ENCODE measurements around the gene TIGD1. TPM values are rescaled to one million over a fixed set of nuclear protein-coding genes. Genes with fewer than 3 reads are reported as not detected.

The TIGD1 gene
- total RNA-seq, 3 donors from 2014 or later = 10.5 to 11.7 (median 11.5) TPM

DNA sequence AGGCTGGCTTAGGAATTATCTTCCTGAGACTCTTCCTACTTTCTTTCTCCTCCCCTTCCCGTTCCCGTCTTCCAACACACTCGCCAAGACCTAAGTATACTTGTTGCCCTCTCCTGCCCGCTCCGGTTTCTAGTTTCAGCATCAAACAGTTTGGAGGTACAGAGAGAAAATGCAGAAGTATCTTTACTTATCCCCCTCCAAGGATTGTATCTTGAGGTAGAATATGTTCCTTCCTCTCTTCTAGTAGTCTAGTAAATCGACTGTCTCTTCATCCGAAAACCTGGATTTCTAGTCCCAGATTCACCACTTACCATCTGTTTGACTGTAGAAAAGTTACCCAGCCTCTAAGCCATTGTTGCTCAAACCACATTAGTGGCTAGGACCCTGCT lies 887 bp upstream of the TIGD1 start:
- ATAC-seq = no peak
- DNase-seq = no peak
- Mint-ChIP-seq H3K36me3 (ENCODE audit: insufficient read depth) (peaks cover 36% of the 10 kb centered on the region), H3K27me3 (ENCODE audit: low read depth) (no peaks in the 10 kb centered on the region), H3K4me3 (peak overlapping the region; percentile 99), H3K9me3 (peaks cover 5% of the 10 kb centered on the region), H3K4me1 (ENCODE audit: low read depth) (peaks cover 77% of the 10 kb centered on the region)

DNA sequence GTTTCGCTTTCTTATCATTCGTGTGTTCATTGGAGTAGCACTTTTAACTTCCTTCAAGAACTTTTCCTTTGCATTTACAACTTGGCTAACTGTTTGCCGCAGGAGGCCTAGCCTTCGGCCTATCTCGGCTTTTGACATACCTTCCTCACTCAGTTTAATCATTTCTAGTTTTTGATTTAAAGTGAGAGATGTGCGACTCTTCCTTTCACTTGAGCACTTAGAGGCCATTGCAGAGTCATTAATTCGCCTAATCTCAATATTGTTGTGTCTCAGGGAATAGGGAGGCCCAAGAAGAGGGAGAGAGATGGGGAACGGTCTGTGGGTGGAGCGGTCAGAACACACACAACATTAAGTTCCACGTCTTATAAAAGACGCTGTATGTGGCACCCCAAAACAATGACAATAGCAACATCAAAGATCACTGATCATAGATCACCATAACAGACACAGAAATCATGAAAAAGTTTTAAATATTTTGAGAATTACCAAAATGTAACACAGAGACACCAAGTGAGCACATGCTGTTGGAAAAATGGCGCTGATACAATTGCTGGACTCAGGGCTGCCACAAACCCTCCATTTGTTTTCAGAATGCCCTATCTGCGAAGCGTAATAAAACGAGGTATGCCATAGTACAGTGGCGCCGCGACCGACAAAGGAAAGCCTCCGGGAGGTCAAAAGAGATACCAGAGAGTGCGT lies 553 bp downstream of the TIGD1 start:
- DNase-seq (no peak), ATAC-seq (peak; percentile 4 to 8)
- H3K9me3 Mint-ChIP-seq = peaks cover 5% of the 10 kb centered on the region

DNA sequence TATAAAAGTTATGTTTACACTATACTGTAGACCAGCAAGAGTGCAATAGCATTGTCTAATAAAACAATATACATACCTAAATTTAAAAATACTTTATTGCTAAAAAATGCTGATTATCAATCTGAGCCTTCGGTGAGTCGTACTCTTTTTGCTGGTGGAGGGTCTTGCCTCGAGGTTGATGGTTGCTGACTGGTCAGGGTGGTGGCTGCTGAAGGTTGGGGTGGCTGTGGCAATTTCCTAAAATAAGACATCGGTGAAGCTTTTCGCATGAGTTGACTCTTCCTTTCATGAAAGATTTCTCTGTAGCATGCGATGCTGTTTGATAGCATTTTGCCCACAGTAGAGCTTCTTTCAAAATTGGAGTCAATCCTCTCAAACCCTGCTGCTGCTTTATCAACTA lies 2.4 kb downstream of the TIGD1 start:
- Mint-ChIP-seq H3K4me1 (ENCODE audit: low read depth) (peaks cover 54% of the 10 kb centered on the region), H3K4me3 (no peak overlapping the region), H3K9me3 (peaks cover 5% of the 10 kb centered on the region), H3K36me3 (ENCODE audit: insufficient read depth) (peaks cover 22% of the 10 kb centered on the region), H3K27me3 (ENCODE audit: low read depth) (no peaks in the 10 kb centered on the region)
- DNase-seq (no peak), ATAC-seq (no peak)

More for the DNA sequence above, 553 bp downstream of the TIGD1 start:
- Mint-ChIP-seq H3K4me1 (ENCODE audit: low read depth) (peaks cover 68% of the 10 kb centered on the region), H3K36me3 (ENCODE audit: insufficient read depth) (peaks cover 31% of the 10 kb centered on the region), H3K27me3 (ENCODE audit: low read depth) (no peaks in the 10 kb centered on the region), H3K4me3 (peak overlapping the region; percentile 99)

DNA sequence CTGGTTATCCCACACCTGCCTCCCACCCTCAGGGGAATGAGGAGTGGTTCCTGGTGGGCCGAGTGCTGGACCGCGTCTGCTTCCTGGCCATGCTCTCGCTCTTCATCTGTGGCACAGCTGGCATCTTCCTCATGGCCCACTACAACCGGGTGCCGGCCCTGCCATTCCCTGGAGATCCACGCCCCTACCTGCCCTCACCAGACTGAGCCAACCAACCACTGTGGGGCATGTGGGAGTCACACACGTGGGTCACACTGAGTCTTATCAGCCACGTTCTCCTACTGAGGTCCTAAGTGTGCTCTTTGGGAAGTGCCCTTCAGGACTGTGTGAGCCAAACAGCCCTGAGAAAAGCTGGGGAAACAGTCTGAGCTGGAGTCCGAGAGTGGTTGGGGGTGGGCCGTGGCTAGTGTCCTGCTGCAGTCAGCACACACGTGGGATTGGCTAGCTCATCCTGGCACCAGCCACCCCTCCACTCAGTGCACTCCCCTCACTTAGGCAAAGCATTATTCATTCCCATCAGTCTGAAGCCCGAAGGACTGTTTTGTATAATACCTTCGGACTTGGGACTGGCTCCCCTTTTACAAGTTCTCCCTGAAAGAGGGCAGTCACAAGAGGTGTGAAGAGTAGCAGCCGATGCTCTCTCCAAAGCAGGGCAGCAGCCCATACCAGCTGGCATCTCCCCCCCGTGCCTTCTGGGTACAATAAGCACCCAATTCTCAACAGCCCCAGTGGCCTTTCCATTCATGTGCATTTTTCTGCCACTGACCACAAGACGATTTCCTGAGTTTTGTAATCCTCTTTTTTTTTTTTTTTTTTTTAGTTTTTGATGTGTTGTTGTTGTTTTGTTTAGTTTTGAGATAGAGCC lies 4.6 kb downstream of the TIGD1 start:
- H3K27me3 Mint-ChIP-seq (ENCODE audit: low read depth) = no peaks in the 10 kb centered on the region
- peaks cover 16% of the 10 kb centered on the region for H3K36me3 Mint-ChIP-seq (ENCODE audit: insufficient read depth)
- no peak overlapping the region for H3K4me3 Mint-ChIP-seq
- peaks cover 5% of the 10 kb centered on the region for H3K9me3 Mint-ChIP-seq
- H3K4me1 Mint-ChIP-seq (ENCODE audit: low read depth) = peaks cover 37% of the 10 kb centered on the region
- DNase-seq (no peak), ATAC-seq (no peak)

DNA sequence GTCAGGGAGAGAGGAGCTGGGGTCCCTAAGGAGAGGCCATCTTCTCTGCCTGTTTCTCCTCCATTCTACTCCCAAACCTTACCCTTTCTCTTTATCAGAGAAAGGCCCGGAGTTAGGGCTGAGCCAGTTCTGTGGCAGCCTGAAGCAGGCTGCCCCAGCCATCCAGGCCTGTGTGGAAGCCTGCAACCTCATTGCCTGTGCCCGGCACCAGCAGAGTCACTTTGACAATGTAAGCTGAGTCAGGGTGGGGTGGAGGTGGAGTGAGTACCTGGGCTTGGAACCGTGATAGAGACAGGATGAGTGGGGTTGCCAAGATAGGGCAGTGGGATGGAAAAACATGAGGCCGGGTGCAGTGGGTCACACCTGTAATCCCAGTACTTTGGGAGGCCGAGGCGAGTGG lies 5.7 kb downstream of the TIGD1 start:
- ATAC-seq = no peak
- H3K36me3 Mint-ChIP-seq (ENCODE audit: insufficient read depth) = peaks cover 16% of the 10 kb centered on the region
- peaks cover 5% of the 10 kb centered on the region for H3K9me3 Mint-ChIP-seq
- peaks cover 34% of the 10 kb centered on the region for H3K4me1 Mint-ChIP-seq (ENCODE audit: low read depth)
- DNase-seq = no peak
- no peaks in the 10 kb centered on the region for H3K27me3 Mint-ChIP-seq (ENCODE audit: low read depth)
- H3K4me3 Mint-ChIP-seq = no peak overlapping the region

DNA sequence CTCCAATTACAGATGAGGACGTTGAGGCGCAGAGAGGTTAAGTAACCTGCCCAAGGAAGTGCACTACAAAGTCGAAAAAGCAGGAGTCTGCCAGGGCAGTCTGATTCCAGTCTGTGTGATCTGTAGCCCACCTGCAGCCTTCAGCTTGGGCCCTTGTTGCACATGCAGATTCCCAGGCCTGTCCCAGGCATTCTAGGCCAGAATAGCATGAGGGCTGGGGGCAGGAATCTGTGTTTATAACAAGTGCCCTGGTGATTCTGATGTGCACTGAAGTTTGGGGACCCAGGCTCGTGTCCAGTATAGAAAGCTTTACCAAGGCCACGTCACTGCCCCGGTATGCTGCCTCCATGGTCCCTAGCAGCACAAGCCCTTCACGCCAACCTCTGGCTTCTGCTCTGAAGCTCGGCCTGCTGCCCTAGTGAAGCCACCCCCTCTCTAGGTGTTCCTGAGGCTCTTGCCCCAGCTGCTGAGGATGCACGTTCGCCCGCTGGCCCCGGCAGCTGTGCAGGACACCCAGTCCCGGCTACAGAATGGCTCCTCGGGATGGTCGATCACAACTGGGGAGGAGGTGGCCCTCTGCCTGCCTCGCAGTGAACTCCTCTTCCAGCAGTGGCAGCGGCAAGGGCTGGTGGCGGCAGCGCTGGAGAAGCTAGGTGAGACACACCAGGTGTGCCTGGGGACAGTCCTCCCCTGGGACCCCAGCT lies 6.3 kb downstream of the TIGD1 start:
- no peak overlapping the region for H3K4me3 Mint-ChIP-seq
- H3K36me3 Mint-ChIP-seq (ENCODE audit: insufficient read depth) = peaks cover 16% of the 10 kb centered on the region
- no peaks in the 10 kb centered on the region for H3K27me3 Mint-ChIP-seq (ENCODE audit: low read depth)
- peaks cover 28% of the 10 kb centered on the region for H3K4me1 Mint-ChIP-seq (ENCODE audit: low read depth)
- H3K9me3 Mint-ChIP-seq = peaks cover 5% of the 10 kb centered on the region
- DNase-seq = no peak
- no peak for ATAC-seq

DNA sequence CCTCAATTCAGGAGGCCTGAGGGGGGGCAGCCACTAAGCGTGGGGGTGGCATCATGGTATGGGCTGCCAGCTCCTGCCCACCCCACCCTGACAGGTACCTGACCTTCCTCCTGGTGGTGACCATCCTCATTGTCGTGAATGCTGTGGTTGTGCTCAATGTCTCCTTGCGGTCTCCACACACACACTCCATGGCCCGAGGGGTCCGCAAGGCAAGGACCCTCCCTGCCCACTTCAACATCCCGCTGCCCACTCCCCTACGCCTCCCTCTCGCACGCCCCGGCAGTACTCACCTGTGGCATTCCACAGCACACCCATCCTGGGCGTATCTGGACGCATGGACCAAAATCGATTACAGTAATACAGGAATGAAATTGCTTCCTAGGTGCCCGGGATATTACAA lies 6.9 kb downstream of the TIGD1 start:
- peaks cover 22% of the 10 kb centered on the region for H3K4me1 Mint-ChIP-seq (ENCODE audit: low read depth)
- ATAC-seq (no peak), DNase-seq (no peak)
- H3K36me3 Mint-ChIP-seq (ENCODE audit: insufficient read depth) = peaks cover 10% of the 10 kb centered on the region
- no peak overlapping the region for H3K4me3 Mint-ChIP-seq
- no peaks in the 10 kb centered on the region for H3K27me3 Mint-ChIP-seq (ENCODE audit: low read depth)
- H3K9me3 Mint-ChIP-seq = peaks cover 1% of the 10 kb centered on the region

DNA sequence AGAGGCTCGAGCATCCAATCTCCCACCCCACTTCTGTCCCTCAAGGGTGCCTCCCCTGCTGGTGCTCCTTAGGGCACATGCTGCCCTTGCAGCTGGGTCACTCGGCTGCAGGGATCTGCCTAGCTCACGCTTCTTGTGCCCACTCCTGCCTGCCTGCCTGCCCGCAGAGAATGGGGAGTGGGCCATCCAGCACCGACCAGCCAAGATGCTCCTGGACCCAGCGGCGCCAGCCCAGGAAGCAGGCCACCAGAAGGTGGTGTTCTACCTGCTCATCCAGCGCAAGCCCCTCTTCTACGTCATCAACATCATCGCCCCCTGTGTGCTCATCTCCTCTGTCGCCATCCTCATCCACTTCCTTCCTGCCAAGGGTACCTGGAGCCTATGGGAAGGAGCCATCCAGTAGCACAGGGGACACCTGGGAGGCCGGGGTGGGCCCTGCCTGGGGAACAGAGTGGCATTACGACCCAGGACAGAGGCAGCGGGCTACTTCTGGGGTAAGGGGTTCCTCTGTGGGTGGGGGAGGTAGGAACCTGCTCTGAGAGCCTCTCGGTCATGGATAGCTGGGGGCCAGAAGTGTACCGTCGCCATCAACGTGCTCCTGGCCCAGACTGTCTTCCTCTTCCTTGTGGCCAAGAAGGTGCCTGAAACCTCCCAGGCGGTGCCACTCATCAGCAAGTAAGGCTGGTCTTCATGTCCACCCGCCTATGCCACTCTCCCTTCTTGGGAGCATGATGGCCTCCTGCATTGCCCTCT lies 7.5 kb downstream of the TIGD1 start:
- Mint-ChIP-seq H3K9me3 (no peaks in the 10 kb centered on the region), H3K27me3 (ENCODE audit: low read depth) (no peaks in the 10 kb centered on the region), H3K36me3 (ENCODE audit: insufficient read depth) (peaks cover 4% of the 10 kb centered on the region), H3K4me3 (no peak overlapping the region), H3K4me1 (ENCODE audit: low read depth) (peaks cover 20% of the 10 kb centered on the region)
- ATAC-seq (no peak), DNase-seq (no peak)

DNA sequence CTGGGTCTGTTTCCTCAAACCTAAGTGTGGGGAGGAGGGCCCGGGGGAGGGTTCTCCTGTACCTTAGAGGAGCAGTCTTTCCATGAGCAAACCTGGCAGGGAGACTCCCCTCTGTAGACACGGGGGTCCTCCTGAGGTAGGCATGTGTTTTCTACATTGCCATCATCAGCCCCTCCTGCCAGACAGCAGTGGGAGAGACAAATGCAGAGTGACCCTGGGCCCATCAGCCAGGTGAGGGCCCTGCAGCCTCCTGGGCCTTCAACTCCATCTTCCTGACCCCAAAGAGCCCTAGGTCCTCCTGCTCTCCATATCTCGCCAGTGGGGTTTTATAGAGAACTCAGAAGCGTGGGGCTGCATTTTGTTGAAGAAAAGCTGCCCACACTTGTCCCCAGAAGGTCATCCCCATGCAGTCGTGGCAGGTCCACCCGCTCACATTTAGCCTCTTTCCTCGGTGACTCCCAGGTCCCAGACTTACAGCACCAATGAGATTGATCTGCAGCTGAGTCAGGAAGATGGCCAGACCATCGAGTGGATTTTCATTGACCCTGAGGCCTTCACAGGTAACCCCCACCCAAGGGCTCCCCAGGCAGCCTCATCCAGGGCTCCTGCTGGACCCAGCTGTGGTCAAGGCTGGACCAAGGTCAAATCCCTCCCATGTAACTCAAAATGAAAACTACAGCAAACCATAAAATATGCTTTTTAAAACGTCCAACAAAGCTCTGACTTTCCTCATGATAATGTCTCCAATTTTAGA lies 8.2 kb downstream of the TIGD1 start:
- H3K4me3 Mint-ChIP-seq = no peak overlapping the region
- H3K4me1 Mint-ChIP-seq (ENCODE audit: low read depth) = peaks cover 15% of the 10 kb centered on the region
- ATAC-seq (peak in 1 of 2 donors; percentile 16), DNase-seq (no peak)
- H3K27me3 Mint-ChIP-seq (ENCODE audit: low read depth) = no peaks in the 10 kb centered on the region
- peaks cover 4% of the 10 kb centered on the region for H3K36me3 Mint-ChIP-seq (ENCODE audit: insufficient read depth)
- H3K9me3 Mint-ChIP-seq = no peaks in the 10 kb centered on the region

DNA sequence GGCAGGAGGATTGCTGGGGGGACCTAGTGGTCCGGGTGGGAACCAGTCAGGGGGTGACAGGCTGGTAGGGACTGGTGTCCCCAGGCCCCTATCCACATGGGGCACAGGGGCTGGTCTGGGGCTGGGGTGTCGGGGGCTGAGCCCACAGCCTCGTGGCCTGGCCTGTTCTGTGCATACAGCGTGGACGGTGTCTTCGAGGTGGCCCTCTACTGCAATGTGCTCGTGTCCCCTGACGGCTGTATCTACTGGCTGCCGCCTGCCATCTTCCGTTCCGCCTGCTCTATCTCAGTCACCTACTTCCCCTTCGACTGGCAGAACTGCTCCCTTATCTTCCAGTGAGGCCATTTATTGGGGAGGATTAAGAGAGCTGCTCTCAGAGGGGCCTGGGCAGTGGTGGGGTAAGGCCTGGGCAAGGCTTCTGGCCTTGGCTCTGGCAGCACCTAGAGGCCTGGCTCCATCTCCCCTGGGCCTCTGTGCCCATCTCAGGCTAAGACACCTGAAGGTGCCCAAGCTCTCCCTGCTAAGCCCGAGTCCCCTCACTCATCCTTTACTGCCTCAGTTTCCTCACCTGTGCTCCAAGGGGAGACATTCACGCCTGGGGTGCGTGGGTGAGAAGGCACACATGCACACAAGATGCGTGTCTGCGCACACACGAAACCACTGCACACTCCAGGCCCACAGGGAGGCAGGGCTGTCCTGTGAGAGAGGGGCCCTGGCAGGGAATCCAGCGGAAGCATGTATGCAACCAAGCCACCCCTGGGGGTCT lies 9.0 kb downstream of the TIGD1 start:
- Mint-ChIP-seq H3K36me3 (ENCODE audit: insufficient read depth) (peaks cover 2% of the 10 kb centered on the region), H3K4me1 (ENCODE audit: low read depth) (peaks cover 12% of the 10 kb centered on the region), H3K4me3 (no peak overlapping the region), H3K9me3 (no peaks in the 10 kb centered on the region), H3K27me3 (ENCODE audit: low read depth) (peaks cover 2% of the 10 kb centered on the region)
- DNase-seq = no peak
- no peak for ATAC-seq

DNA sequence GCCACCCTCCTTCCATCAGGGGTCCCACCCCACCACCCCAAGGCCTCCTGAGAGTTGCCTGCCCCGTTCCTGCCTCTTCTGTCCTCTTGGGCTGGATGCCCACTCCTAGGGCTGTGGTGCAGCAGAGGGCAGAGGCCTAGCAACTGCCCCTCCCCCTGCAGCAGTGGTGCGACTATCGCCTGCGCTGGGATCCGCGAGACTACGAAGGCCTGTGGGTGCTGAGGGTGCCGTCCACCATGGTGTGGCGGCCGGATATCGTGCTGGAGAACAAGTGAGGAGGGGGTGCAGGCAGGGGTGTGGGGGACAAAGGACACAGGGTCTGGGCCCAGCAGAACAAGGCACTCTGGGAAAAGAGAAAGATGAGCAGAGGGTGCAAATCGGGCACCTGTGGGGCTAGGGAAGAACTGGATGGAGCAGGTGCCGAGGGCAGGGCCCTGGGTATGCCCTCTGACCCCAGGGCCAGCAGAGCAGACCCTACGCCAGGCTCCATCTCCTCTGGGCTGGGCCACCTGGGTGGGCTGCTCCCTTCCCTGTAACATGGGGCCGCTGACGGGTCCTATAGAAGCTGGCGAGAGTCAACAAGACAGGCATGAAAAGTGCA lies 9.8 kb downstream of the TIGD1 start:
- Mint-ChIP-seq H3K4me1 (ENCODE audit: low read depth) (peaks cover 8% of the 10 kb centered on the region), H3K36me3 (ENCODE audit: insufficient read depth) (peaks cover 2% of the 10 kb centered on the region), H3K4me3 (no peak overlapping the region), H3K9me3 (no peaks in the 10 kb centered on the region), H3K27me3 (ENCODE audit: low read depth) (peaks cover 4% of the 10 kb centered on the region)
- DNase-seq (no peak), ATAC-seq (no peak)

DNA sequence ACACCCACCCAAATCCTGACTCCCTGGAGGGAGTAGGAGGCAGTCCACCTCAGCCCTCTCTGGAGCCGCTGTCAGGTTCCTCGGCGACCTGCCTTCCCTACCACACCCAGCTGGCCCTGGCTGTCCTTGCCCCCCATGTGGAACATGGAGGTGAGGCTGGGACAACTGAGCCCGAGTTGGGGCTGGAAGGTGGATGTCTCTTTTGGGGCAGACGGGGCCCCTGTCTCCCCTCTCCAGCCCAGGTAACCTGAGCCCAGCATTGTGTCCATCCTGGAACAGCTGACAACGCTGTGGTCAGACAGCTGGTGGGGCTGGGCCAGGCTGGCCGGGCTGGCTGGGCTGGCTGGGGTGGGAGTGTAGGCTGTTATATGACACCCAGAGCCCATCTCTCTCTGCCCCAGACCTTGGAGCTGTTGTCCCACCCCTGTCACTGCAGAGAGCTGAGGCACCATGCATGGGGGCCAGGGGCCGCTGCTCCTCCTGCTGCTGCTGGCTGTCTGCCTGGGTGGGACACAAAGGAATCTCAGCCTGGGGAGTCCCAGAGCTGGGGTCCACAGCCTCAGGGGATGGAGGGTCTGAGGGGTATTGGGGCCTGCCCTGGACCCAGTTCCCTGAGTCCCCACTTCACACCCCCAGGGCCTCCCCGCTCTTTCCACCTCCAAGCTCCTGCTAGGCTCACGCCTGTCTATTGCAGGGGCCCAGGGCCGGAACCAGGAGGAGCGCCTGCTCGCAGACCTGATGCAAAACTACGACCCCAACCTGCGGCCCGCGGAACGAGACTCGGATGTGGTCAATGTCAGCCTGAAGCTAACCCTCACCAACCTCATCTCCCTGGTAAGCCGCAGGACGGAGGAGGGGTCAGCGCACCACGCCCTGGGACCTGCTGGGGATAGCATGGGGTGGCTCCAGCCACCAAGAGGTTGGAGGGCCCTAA lies 10.8 kb downstream of the TIGD1 start, which contains the start of gene CHRNG:
Gene CHRNG, plus strand, starts transcription at position 395 of the 934 bp plus-strand sequence. Its CDS starts 56 bp downstream, at position 451.
- Mint-ChIP-seq H3K4me1 (ENCODE audit: low read depth) (peaks cover 6% of the 10 kb centered on the region), H3K36me3 (ENCODE audit: insufficient read depth) (no peaks in the 10 kb centered on the region), H3K27me3 (ENCODE audit: low read depth) (peaks cover 6% of the 10 kb centered on the region), H3K4me3 (no peak within 1 kb of the TSS), H3K9me3 (no peaks in the 10 kb centered on the region)
- no peak for ATAC-seq
- DNase-seq = no peak

Data from activated T-cell treated with anti-CD3 and anti-CD28 coated beads, Interleukin-2, amount 50 U/mL, for 4 hours (primary cell).